H9 (cell line): ENCODE results near the gene ADAMTS17. TPM values are rescaled to one million over a fixed set of nuclear protein-coding genes. Genes with fewer than 3 reads are reported as not detected.

Experiments used
- DNase-seq: peaks from one replicate; pipeline ENCODE4 v3.0.0-alpha.2; 2017
- H2AFZ ChIP-seq: one replicate; pipeline ENCODE4 v1.6.1; 2013; ENCODE audit warnings: mild to moderate bottlenecking, low read length, control low read depth, moderate library complexity
- H2AK5ac ChIP-seq: 2 replicates; pipeline ENCODE4 v1.6.1; 2013; ENCODE audit warnings: low read length, control low read depth, mixed read lengths; ENCODE audit not compliant: insufficient read length
- H2BK120ac ChIP-seq: one replicate; pipeline ENCODE4 v1.6.1; 2013; ENCODE audit warnings: low read depth, mild to moderate bottlenecking, low read length, control low read depth, inconsistent platforms; ENCODE audit not compliant: poor library complexity, severe bottlenecking
- H2BK12ac ChIP-seq: 2 replicates; pipeline ENCODE4 v1.6.1; 2013; ENCODE audit warnings: low read length, control low read depth, mixed read lengths, low read depth; ENCODE audit not compliant: insufficient read length
- H2BK15ac ChIP-seq: 2 replicates; pipeline ENCODE4 v1.6.1; 2013; ENCODE audit warnings: low read depth, low read length, control low read depth
- H2BK20ac ChIP-seq: one replicate; pipeline ENCODE4 v1.6.1; 2013; ENCODE audit warnings: low read depth, mild to moderate bottlenecking, low read length, control low read depth, inconsistent platforms; ENCODE audit not compliant: poor library complexity, severe bottlenecking
- H2BK5ac ChIP-seq: 2 replicates; pipeline ENCODE4 v1.6.1; 2013; ENCODE audit warnings: low read length, control low read depth, mixed read lengths; ENCODE audit not compliant: insufficient read length
- H3K14ac ChIP-seq: 2 replicates; pipeline ENCODE4 v1.6.1; 2013; ENCODE audit warnings: low read length, control low read depth; ENCODE audit not compliant: insufficient read depth
- H3K18ac ChIP-seq: 2 replicates; pipeline ENCODE4 v1.6.1; 2013; ENCODE audit warnings: low read depth, mild to moderate bottlenecking, mixed read lengths, low read length, control low read depth; ENCODE audit not compliant: insufficient read length
- H3K23ac ChIP-seq: 2 replicates; pipeline ENCODE4 v1.6.1; 2013; ENCODE audit warnings: low read length, control low read depth, mixed read lengths, low read depth; ENCODE audit not compliant: insufficient read length
- H3K23me2 ChIP-seq: 2 replicates; pipeline ENCODE4 v1.6.1; 2013; ENCODE audit warnings: low read depth, mild to moderate bottlenecking, mixed read lengths, low read length, control low read depth; ENCODE audit not compliant: insufficient read length, poor library complexity, severe bottlenecking
- H3K27ac ChIP-seq: 2 replicates; pipeline ENCODE4 v1.5.1; 2013; ENCODE audit warnings: low read length, control low read depth, mixed read lengths, low read depth; ENCODE audit not compliant: insufficient read length
- H3K27me3 ChIP-seq: 2 replicates; pipeline ENCODE4 v1.6.1; 2013; ENCODE audit warnings: low read length, control low read depth, inconsistent platforms; ENCODE audit not compliant: insufficient read depth
- H3K4ac ChIP-seq: 2 replicates; pipeline ENCODE4 v1.6.1; 2013; ENCODE audit warnings: low read depth, mild to moderate bottlenecking, control low read depth, inconsistent platforms, low read length, moderate library complexity
- H3K4me1 ChIP-seq: 2 replicates; pipeline ENCODE4 v1.6.1; 2013; ENCODE audit warnings: low read length, control low read depth, inconsistent platforms; ENCODE audit not compliant: insufficient read depth
- H3K4me2 ChIP-seq: 2 replicates; pipeline ENCODE4 v1.6.1; 2013; ENCODE audit warnings: low read length, control low read depth, mixed read lengths; ENCODE audit not compliant: insufficient read length, insufficient read depth
- H3K56ac ChIP-seq: 2 replicates; pipeline ENCODE4 v1.6.1; 2013; ENCODE audit warnings: low read depth, mild to moderate bottlenecking, mixed read lengths, low read length, control low read depth; ENCODE audit not compliant: insufficient read length
- H3K79me1 ChIP-seq: 2 replicates; pipeline ENCODE4 v1.6.1; 2013; ENCODE audit warnings: low read depth, mild to moderate bottlenecking, moderate library complexity, low read length, control low read depth, inconsistent platforms; ENCODE audit not compliant: insufficient read depth, poor library complexity, severe bottlenecking
- H3K79me2 ChIP-seq: 2 replicates; pipeline ENCODE4 v1.6.1; 2013; ENCODE audit warnings: low read length, control low read depth, inconsistent platforms; ENCODE audit not compliant: insufficient read depth
- H3K9ac ChIP-seq: 2 replicates; pipeline ENCODE4 v1.6.1; 2013; ENCODE audit warnings: low read length, control low read depth, mixed read lengths; ENCODE audit not compliant: insufficient read length; ENCODE audit errors: extremely low read depth
- H3K9me3 ChIP-seq: one replicate; pipeline ENCODE4 v1.6.1; 2013; ENCODE audit warnings: low read depth, low read length, inconsistent platforms; ENCODE audit not compliant: control insufficient read depth
- H3T11ph ChIP-seq: one replicate; pipeline ENCODE4 v1.6.1; 2013; ENCODE audit warnings: mild to moderate bottlenecking, low read length, control low read depth, inconsistent platforms
- H4K20me1 ChIP-seq: one replicate; pipeline ENCODE4 v1.6.1; 2013; ENCODE audit not compliant: control insufficient read depth, insufficient read length, insufficient read depth
- H4K5ac ChIP-seq: 2 replicates; pipeline ENCODE4 v1.6.1; 2013; ENCODE audit warnings: low read depth, mild to moderate bottlenecking, mixed read lengths, low read length, control low read depth; ENCODE audit not compliant: insufficient read length
- H4K8ac ChIP-seq: replicated peaks from 2 replicates; pipeline ENCODE4 v1.6.1; 2013; ENCODE audit warnings: low read length, control low read depth, mixed read lengths, low read depth; ENCODE audit not compliant: insufficient read length
- H4K91ac ChIP-seq: 2 replicates; pipeline ENCODE4 v1.6.1; 2013; ENCODE audit warnings: low read depth, mild to moderate bottlenecking, moderate library complexity, mixed read lengths, low read length, control low read depth; ENCODE audit not compliant: insufficient read length
- H3K27ac Mint-ChIP-seq, 3 experiments: 2 replicates in 2 of 3; 3 replicates in 1 of 3; pipeline ENCODE4 v1.8.0; 2020 to 2021; ENCODE audit warnings: mixed read lengths in 3 of 3, mild to moderate bottlenecking in 1 of 3, moderate library complexity in 1 of 3
- H3K27me3 Mint-ChIP-seq: 2 replicates; pipeline ENCODE4 v1.8.0; 2021; ENCODE audit warnings: low read depth, mild to moderate bottlenecking, moderate library complexity, mixed read lengths
- H3K36me3 Mint-ChIP-seq, 3 experiments: 2 replicates in 2 of 3; 3 replicates in 1 of 3; pipeline ENCODE4 v1.8.0; 2020 to 2021; ENCODE audit warnings: low read depth in 3 of 3, mixed read lengths in 3 of 3; ENCODE audit not compliant: insufficient read depth in 1 of 3
- H3K4me1 Mint-ChIP-seq, 2 experiments: 2 replicates each; pipeline ENCODE4 v1.8.0; 2020; ENCODE audit warnings: mixed read lengths in 2 of 2
- H3K4me3 Mint-ChIP-seq, 2 experiments: 2 replicates in 1 of 2; 3 replicates in 1 of 2; pipeline ENCODE4 v1.8.0; 2020 to 2021; ENCODE audit warnings: mild to moderate bottlenecking in 2 of 2, mixed read lengths in 2 of 2, moderate library complexity in 1 of 2
- H3K9me3 Mint-ChIP-seq, 2 experiments: 2 replicates in 1 of 2; 3 replicates in 1 of 2; pipeline ENCODE4 v1.8.0; 2020; ENCODE audit warnings: mild to moderate bottlenecking in 2 of 2, mixed read lengths in 2 of 2, moderate library complexity in 1 of 2
- CTCF ChIP-seq: fragments of 200-600 bp; sonication (generic); conservative IDR thresholded peaks from 3 replicates; pipeline ENCODE4 v1.8.0; 2021; ENCODE audit warnings: antibody characterized with exemption, mild to moderate bottlenecking
- WGBS: extraction: QIAGEN DNeasy Blood & Tissue Kit; methylation state at CpG from one replicate; pipeline ENCODE4 v1.1.7; 2013; ENCODE audit warnings: missing lambda C conversion rate, low lambda C conversion rate, mixed read lengths; ENCODE audit not compliant: insufficient read length; ENCODE audit errors: extremely low coverage; 5-methylcytosine and 5-hydroxymethylcytosine counted together
- total RNA-seq: library from RNA; stranded (reverse); gene quantifications from 2 replicates; pipeline ENCODE4 v1.2.1, GENCODE V29; 2021

ADAMTS17 gene
- total RNA-seq, 1 experiment from 2014 or later: 2.9 TPM

- H3K9ac ChIP-seq: no peak overlapping the region
- H3K27me3 ChIP-seq: no peaks in the 10 kb centered on the region
- no peak overlapping the region for H2AFZ ChIP-seq
- H3K14ac ChIP-seq: no peak overlapping the region; the same call in 1 of the 2 replicates
- Mint-ChIP-seq H3K27me3 (peaks cover 10% of the 10 kb centered on the region), H3K36me3 (peaks cover 6 to 8% (median 7%) of the 10 kb centered on the region in 3 experiments; a peak in 6 of 7 replicates), H3K4me1 (peaks cover 35 to 42% of the 10 kb centered on the region in 2 experiments), H3K27ac (no peak overlapping the region), H3K4me3 (no peak overlapping the region), H3K9me3 (peaks cover 6 to 15% of the 10 kb centered on the region in 2 experiments)
- no peaks in the 10 kb centered on the region for H3K79me2 ChIP-seq
- H3K23me2 ChIP-seq: no peaks in the 10 kb centered on the region
- no peak overlapping the region for H4K5ac ChIP-seq
- DNase-seq: no peak
- WGBS: no CpG with 5 or more reads among the region's 4 CpGs
- no peaks in the 10 kb centered on the region for H3K79me1 ChIP-seq
- H2BK12ac ChIP-seq: no peak overlapping the region
- no peak overlapping the region for H3K4me2 ChIP-seq
- no peak overlapping the region for H4K91ac ChIP-seq
- H2BK5ac ChIP-seq: no peak overlapping the region
- H3K18ac ChIP-seq: no peak overlapping the region
- no peak overlapping the region for H3K4ac ChIP-seq
- H2BK20ac ChIP-seq: no peak overlapping the region
- no peak overlapping the region for H2BK15ac ChIP-seq
- no peak overlapping the region for H2AK5ac ChIP-seq
- no peak overlapping the region for H3K56ac ChIP-seq
- no peak overlapping the region for H3T11ph ChIP-seq
- peaks cover 5% of the 10 kb centered on the region; the same call in 1 of the 2 replicates for H3K4me1 ChIP-seq
- H3K23ac ChIP-seq: no peak overlapping the region
- no peak for TF ChIP-seq CTCF
- no peak overlapping the region for H4K8ac ChIP-seq
- no peaks in the 10 kb centered on the region for H4K20me1 ChIP-seq
- H2BK120ac ChIP-seq: no peak overlapping the region
- no peak overlapping the region for H3K27ac ChIP-seq
- no peaks in the 10 kb centered on the region for H3K9me3 ChIP-seq
Observed at GRCh38 chr15:99985878-99986277, 355.9 kb downstream of the ADAMTS17 start.
